ENCODE measurements around the gene RRP12. TPM values are rescaled to one million over a fixed set of nuclear protein-coding genes. Genes with fewer than 3 reads are reported as not detected.

RRP12 gene
- total and polyA plus RNA-seq, 12 donors = 11.1 to 46.6 (median 22.3) TPM

DNA sequence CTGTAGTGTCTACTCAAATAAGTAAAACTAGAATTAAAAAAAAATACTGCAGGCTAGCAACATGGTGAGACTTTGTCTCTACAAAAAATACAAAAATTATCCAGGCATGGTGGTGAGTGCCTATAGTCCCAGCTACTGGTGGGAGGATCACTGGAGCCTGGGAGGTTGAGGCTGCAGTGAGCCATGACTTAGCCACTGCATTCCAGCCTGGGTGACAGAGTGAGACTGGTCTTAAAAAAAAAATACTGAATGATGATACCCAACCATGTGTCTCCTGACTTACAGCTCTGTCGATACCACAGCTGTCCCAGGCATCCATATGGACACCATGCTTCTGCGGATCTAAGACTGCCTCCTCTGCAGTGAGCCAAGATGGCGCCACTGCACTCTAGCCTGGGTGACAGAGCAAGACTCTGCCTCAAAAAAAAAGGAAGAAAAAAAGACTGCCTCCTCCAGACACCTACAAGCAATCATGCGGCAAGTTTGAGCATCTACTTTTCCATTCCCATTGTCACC, 90.0 kb downstream of the RRP12 start:
- no peaks in the 10 kb centered on the region for H3K36me3 ChIP-seq
- TF ChIP-seq, protein P1, sequence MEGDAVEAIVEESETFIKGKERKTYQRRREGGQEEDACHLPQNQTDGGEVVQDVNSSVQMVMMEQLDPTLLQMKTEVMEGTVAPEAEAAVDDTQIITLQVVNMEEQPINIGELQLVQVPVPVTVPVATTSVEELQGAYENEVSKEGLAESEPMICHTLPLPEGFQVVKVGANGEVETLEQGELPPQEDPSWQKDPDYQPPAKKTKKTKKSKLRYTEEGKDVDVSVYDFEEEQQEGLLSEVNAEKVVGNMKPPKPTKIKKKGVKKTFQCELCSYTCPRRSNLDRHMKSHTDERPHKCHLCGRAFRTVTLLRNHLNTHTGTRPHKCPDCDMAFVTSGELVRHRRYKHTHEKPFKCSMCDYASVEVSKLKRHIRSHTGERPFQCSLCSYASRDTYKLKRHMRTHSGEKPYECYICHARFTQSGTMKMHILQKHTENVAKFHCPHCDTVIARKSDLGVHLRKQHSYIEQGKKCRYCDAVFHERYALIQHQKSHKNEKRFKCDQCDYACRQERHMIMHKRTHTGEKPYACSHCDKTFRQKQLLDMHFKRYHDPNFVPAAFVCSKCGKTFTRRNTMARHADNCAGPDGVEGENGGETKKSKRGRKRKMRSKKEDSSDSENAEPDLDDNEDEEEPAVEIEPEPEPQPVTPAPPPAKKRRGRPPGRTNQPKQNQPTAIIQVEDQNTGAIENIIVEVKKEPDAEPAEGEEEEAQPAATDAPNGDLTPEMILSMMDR (IDR thresholded peaks at IDR 0.05) = no peak
- peaks cover 0 to 18% (median 0%) of the 10 kb centered on the region in 9 donors for H3K4me1 ChIP-seq
- intact Hi-C loops (cut with DNase I) = no loop called here
- no peak overlapping the region for H3K4me3 ChIP-seq
- DNase-seq (no peak), ATAC-seq (no peak)
- no peaks in the 10 kb centered on the region for H3K9me3 ChIP-seq
- 96 to 98% methylated on average over 4 of the region's 4 CpGs for WGBS, 2 donors
- H3K27ac ChIP-seq = no peak overlapping the region
- no peaks in the 10 kb centered on the region for H3K27me3 ChIP-seq

DNA sequence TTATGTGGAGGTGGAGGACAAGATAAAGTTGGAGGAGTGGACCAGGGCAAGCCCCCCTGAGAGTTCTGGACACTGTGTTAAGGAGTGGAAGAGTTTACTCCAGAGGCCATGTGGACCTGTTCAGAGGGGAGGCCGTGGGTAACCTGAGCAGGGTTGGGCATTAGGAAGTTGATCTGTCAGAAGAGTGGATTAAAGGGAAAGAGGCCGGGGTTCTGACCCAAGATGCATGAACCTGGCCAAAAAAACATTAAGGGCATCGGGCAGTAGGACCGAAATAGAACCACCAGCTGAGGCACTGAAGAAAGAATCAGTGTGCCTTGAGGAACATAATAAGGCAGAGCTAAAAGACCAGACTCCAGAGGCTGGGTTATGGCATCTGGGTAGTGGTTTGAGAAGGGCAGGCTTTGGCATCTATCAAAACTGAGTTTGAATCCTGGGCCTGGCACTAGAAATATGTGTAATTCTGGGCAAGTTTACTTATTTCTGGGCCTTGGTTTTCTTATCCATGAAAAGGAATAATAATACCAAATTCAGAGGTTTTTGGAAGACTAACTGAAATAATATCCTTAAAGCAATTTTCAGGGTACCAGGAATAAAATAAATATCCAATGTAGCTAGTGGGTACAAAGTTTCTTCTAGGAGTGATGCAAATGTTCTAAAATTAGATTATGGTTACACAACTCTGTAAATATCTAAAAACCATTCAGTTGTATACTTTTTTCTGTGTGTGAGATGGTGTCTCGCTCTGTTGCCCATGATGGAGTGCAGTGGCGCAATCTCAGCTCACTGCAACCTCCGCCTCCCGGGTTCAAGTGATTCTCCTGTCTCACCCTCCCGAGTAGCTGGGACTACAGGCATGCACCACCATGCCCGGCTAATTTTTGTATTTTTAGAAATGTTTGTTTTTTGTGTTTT, 93.0 kb downstream of the RRP12 start:
- H3K27me3 ChIP-seq = no peaks in the 10 kb centered on the region
- intact Hi-C loops (cut with DNase I) = no loop called here
- ATAC-seq = no peak
- H3K9me3 ChIP-seq = no peaks in the 10 kb centered on the region
- no peak for DNase-seq
- H3K4me1 ChIP-seq = peaks cover 0 to 8% (median 0%) of the 10 kb centered on the region in 9 donors
- TF ChIP-seq, protein P1 (IDR thresholded peaks at IDR 0.05) = no peak
- no peak overlapping the region for H3K27ac ChIP-seq
- WGBS, 2 donors = 78 to 80% methylated on average over 10 of the region's 10 CpGs
- H3K36me3 ChIP-seq = no peaks in the 10 kb centered on the region
- no peak overlapping the region for H3K4me3 ChIP-seq

DNA sequence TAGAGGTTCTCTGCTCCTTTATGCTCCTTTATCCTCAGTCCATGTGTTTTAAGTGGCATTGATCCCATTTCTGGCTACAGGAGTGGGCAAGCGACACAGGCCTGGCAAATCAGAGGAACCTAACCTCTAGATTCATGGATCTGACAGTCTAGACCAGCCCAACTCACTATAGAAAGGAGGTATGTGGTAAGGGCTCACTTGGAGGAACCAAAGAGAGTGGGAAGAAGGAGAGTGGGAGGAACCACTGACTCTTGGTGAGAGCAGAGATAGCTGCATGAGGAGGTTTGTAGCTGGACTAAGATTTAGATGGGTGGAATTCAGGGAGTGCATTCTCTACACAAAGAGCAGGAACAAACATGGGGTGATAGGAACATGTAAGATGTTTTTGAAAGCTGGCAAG, 93.7 kb downstream of the RRP12 start:
- ATAC-seq (no peak), DNase-seq (no peak)
- H3K9me3 ChIP-seq = no peaks in the 10 kb centered on the region
- no peaks in the 10 kb centered on the region for H3K36me3 ChIP-seq
- TF ChIP-seq, protein P1 (IDR thresholded peaks at IDR 0.05) = no peak
- no peak overlapping the region for H3K4me3 ChIP-seq
- WGBS, 2 donors = 47 to 85% methylated on average over 1 of the region's 1 CpG
- intact Hi-C loops (cut with DNase I) = no loop called here
- no peak overlapping the region for H3K27ac ChIP-seq
- peaks cover 0 to 8% (median 0%) of the 10 kb centered on the region in 9 donors for H3K4me1 ChIP-seq
- H3K27me3 ChIP-seq = no peaks in the 10 kb centered on the region

Other genes starting within 250 kb of the RRP12 start
- under 1 TPM in 9 of 10 donors, not detected in 1; 0.04 to 0.31 (median 0.13) TPM for gene SLIT1, start 215.4 kb downstream of the RRP12 start, total RNA-seq
- under 1 TPM; 0.07 TPM for gene SLIT1, start 215.4 kb downstream of the RRP12 start, polyA plus RNA-seq
- gene ARHGAP19, start 108.7 kb downstream of the RRP12 start, total RNA-seq = 1 to 10 TPM; 2.3 to 6.2 (median 3.6) TPM
- 1 to 10 TPM; 1.5 to 1.7 TPM for gene ARHGAP19, start 108.7 kb downstream of the RRP12 start, polyA plus RNA-seq
- 1 to 10 TPM; 2.3 to 6.6 (median 3.1) TPM for gene FRAT1, start 82.1 kb downstream of the RRP12 start, total RNA-seq
- 1 to 10 TPM; 1.3 to 1.5 TPM for gene FRAT1, start 82.1 kb downstream of the RRP12 start, polyA plus RNA-seq
- gene FRAT2, start 66.6 kb downstream of the RRP12 start, total RNA-seq = 10 to 100 TPM in 1 of 10 donors, 1 to 10 TPM in 9; 3.9 to 11.0 (median 5.8) TPM
- 1 to 10 TPM; 2.9 to 4.5 TPM for gene FRAT2, start 66.6 kb downstream of the RRP12 start, polyA plus RNA-seq
- 100 to 1,000 TPM; 187 to 389 (median 246) TPM for gene PGAM1, start 24.9 kb upstream of the RRP12 start, total RNA-seq
- 100 to 1,000 TPM in 1 of 2 donors, 10 to 100 TPM in 1; 21.5 to 323 TPM for gene PGAM1, start 24.9 kb upstream of the RRP12 start, polyA plus RNA-seq
- 10 to 100 TPM; 11.7 to 20.3 (median 15.1) TPM for gene EXOSC1, start 44.7 kb upstream of the RRP12 start, total RNA-seq
- 10 to 100 TPM; 31.0 to 31.3 TPM for gene EXOSC1, start 44.7 kb upstream of the RRP12 start, polyA plus RNA-seq
- 10 to 100 TPM; 13.4 to 27.3 (median 18.4) TPM for gene ZDHHC16, start 44.8 kb upstream of the RRP12 start, total RNA-seq
- gene ZDHHC16, start 44.8 kb upstream of the RRP12 start, polyA plus RNA-seq = 10 to 100 TPM; 21.1 to 49.6 TPM
- gene MMS19, start 97.1 kb upstream of the RRP12 start, total RNA-seq = 10 to 100 TPM; 34.7 to 49.1 (median 43.8) TPM
- gene MMS19, start 97.1 kb upstream of the RRP12 start, polyA plus RNA-seq = 10 to 100 TPM; 44.0 to 64.9 TPM
- 10 to 100 TPM; 13.6 to 34.0 (median 20.5) TPM for gene UBTD1, start 97.6 kb upstream of the RRP12 start, total RNA-seq
- 10 to 100 TPM; 36.5 to 56.0 TPM for gene UBTD1, start 97.6 kb upstream of the RRP12 start, polyA plus RNA-seq
- 100 to 1,000 TPM in 6 of 10 donors, 10 to 100 TPM in 4; 46.3 to 395 (median 133) TPM for gene ANKRD2, start 171.4 kb upstream of the RRP12 start, total RNA-seq
- 100 to 1,000 TPM; 248 to 370 TPM for gene ANKRD2, start 171.4 kb upstream of the RRP12 start, polyA plus RNA-seq
- 10 to 100 TPM in 9 of 10 donors, 1 to 10 TPM in 1; 8.9 to 42.5 (median 17.4) TPM for gene HOGA1, start 183.0 kb upstream of the RRP12 start, total RNA-seq
- 10 to 100 TPM; 30.4 to 58.3 TPM for gene HOGA1, start 183.0 kb upstream of the RRP12 start, polyA plus RNA-seq
- 1 to 10 TPM in 3 of 10 donors, under 1 TPM in 5, not detected in 2; 0.20 to 1.7 (median 0.73) TPM for gene C10orf62, start 188.4 kb upstream of the RRP12 start, total RNA-seq
- 1 to 10 TPM; 1.1 to 2.4 TPM for gene C10orf62, start 188.4 kb upstream of the RRP12 start, polyA plus RNA-seq
- gene MORN4, start 232.2 kb upstream of the RRP12 start, total RNA-seq = 10 to 100 TPM in 8 of 10 donors, 1 to 10 TPM in 2; 4.4 to 17.1 (median 12.8) TPM
- gene MORN4, start 232.2 kb upstream of the RRP12 start, polyA plus RNA-seq = 10 to 100 TPM; 16.0 to 17.6 TPM
- 10 to 100 TPM in 9 of 10 donors, 1 to 10 TPM in 1; 9.4 to 18.5 (median 14.2) TPM for gene PI4K2A, start 239.3 kb upstream of the RRP12 start, total RNA-seq
- 10 to 100 TPM in 1 of 2 donors, 1 to 10 TPM in 1; 5.3 to 20.7 TPM for gene PI4K2A, start 239.3 kb upstream of the RRP12 start, polyA plus RNA-seq

Measured in heart right ventricle (tissue), 16 donors.